Measurements from ENCODE around the gene MEGF11.

MEGF11 gene

DNA sequence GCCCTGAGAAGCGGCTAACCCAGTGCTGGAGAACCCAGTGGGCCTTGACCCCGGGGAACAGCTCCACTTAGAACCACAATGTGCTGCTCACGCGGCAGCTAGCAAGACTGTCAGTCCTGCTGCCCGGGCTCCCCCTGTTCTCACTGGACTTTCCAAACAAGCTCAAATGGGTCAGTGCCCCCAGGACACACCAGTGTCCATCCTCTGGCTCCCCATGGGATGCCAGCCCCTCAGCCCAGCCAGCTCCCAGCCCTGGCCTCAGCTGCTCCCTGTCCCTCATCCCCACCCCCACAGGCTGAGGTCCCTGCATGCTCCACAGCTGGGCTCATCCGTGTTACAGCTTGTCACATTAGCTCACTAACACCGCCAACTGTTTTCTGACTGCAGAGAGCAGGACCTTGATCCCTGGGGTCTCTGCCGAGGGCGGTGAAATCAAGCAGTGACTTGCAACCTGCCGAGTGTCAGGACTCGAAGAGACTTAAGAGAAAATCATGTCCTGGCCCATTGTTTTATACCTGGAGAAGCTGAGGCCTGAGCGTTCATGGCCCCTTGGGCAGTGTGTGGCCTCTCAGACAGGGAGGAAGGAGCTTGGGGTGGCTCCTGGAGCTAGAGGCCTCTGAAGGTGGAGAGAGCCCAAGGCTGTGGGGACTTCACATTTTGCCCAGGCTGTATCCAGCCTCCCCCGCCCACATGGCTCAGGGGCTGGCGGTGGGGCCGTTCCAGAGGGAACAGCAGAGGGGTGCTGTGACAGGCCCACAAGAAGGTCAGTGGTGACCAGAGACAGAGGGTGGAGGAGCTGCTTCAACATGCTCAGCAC, 157.5 kb downstream of the MEGF11 start:
- no peak for DNase-seq (ENCODE audit: low read depth)
- H3K4me3 ChIP-seq (ENCODE audit: low read length) = no peak overlapping the region
- TF ChIP-seq, protein P1, sequence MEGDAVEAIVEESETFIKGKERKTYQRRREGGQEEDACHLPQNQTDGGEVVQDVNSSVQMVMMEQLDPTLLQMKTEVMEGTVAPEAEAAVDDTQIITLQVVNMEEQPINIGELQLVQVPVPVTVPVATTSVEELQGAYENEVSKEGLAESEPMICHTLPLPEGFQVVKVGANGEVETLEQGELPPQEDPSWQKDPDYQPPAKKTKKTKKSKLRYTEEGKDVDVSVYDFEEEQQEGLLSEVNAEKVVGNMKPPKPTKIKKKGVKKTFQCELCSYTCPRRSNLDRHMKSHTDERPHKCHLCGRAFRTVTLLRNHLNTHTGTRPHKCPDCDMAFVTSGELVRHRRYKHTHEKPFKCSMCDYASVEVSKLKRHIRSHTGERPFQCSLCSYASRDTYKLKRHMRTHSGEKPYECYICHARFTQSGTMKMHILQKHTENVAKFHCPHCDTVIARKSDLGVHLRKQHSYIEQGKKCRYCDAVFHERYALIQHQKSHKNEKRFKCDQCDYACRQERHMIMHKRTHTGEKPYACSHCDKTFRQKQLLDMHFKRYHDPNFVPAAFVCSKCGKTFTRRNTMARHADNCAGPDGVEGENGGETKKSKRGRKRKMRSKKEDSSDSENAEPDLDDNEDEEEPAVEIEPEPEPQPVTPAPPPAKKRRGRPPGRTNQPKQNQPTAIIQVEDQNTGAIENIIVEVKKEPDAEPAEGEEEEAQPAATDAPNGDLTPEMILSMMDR (conservative IDR thresholded peaks at IDR 0.05; ENCODE audit: low read depth, low read length) = no peak

GRCh38 chr15:66094331-66094730, 159.2 kb downstream of the MEGF11 start:
- H3K4me3 ChIP-seq (ENCODE audit: low read length) = no peak overlapping the region
- TF ChIP-seq, protein P1 (conservative IDR thresholded peaks at IDR 0.05; ENCODE audit: low read depth, low read length) = no peak
- no peak for DNase-seq (ENCODE audit: low read depth)

DNA sequence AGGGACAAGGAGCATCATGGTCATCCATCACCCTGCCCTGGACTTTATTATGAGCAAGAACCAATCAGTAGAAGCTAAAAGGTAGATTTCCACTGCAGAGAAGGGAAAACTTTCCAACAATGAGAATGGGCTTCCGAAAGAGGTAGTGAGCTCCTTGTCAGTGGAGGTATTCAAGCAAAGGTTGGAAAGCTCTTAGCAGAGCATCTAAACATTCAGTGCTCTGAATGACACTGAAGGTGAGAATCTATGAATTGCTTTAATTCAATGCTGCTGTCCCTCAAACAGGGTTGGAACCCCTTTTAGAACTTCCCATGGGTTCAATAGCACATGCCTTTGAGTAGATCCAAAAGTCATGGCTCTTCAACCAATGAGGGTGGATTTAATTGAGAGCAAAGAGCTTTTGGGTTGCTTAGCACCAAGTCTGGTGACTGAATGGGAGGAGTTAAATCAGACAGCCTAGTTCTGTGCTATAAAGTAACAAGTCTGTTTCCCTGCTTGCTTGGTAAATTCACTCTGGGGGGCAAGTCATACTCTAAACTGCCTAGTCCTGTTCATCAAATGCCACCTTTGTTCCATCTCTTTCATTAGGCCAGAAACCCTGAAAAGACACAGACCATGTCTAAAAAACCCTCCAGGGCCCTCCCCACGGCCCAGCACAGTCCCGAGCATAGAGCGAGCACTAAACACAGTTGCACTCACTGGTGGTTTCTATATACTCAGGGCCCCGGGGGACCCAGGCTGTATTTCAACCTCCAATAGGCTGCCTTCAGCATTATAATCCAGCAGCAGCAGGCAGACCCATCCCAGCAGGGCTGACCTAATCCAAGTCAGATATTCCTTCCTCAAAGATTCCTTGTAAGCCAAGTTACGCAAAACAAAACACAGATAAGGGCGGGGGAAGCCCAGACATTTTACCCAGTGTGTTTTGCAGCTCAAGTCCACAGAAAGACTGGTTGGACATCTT, 161.2 kb downstream of the MEGF11 start:
- TF ChIP-seq, protein P1 (conservative IDR thresholded peaks at IDR 0.05; ENCODE audit: low read depth, low read length) = no peak
- DNase-seq (ENCODE audit: low read depth) = no peak
- H3K4me3 ChIP-seq (ENCODE audit: low read length) = no peak overlapping the region

DNA sequence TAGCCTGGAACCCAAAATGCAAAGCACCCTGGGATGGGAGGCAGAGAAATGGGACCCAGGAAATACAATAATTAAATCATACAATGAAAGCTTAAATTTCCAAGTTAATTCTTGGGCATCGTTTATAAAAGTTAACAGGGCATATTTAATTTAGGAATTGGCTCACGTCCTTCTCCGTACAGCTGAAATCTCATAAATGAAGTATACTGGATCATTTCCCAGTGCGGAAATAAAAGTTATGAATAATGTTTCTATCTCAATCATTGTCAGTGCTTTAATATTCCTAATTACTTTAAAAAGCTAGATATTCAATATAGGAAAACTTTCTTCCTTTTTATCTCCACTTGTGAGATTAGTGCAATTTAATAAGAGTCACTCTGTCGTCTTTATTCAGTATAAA, 164.0 kb downstream of the MEGF11 start:
- no peak overlapping the region for H3K4me3 ChIP-seq (ENCODE audit: low read length)
- TF ChIP-seq, protein P1 (conservative IDR thresholded peaks at IDR 0.05; ENCODE audit: low read depth, low read length) = no peak
- DNase-seq (ENCODE audit: low read depth) = no peak

GRCh38 chr15:66089049-66089448, 164.5 kb downstream of the MEGF11 start:
- no peak for DNase-seq (ENCODE audit: low read depth)
- TF ChIP-seq, protein P1 (conservative IDR thresholded peaks at IDR 0.05; ENCODE audit: low read depth, low read length) = no peak
- H3K4me3 ChIP-seq (ENCODE audit: low read length) = no peak overlapping the region

GRCh38 chr15:66085128-66085527, 168.4 kb downstream of the MEGF11 start:
- TF ChIP-seq, protein P1 (conservative IDR thresholded peaks at IDR 0.05; ENCODE audit: low read depth, low read length) = no peak
- no peak for DNase-seq (ENCODE audit: low read depth)
- H3K4me3 ChIP-seq (ENCODE audit: low read length) = no peak overlapping the region

Measured in retinal pigment epithelial cell (primary cell).